ENCODE data around the gene ADAM30. TPM values are rescaled to one million over a fixed set of nuclear protein-coding genes. Genes with fewer than 3 reads are reported as not detected.

ADAM30 gene
- total and polyA plus RNA-seq, 2 experiments from 2014 or later, result not detected

DNA sequence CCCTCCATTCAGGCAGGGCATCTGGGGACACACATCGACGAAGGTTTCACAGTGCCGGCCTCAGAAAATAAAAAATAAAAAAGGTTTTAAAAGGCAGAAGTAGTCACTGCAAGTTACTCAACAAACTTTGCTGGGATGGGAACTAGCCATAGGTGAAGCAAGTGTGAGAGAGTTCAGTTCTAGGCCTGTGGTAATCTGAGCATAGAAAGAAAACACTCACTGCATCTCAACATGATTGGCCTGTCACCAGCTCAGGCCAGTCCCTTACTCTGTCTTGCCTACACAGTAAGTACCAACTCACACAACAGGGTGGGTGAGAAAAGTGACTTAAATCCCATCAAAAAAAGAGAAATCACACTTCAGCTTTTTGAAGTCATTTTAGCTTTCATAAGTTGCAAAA, 30.2 kb upstream of the ADAM30 start:
- in situ Hi-C loops (cut with MboI), result no loop called here
- no peaks in the 10 kb centered on the region for H3K4me1 ChIP-seq (ENCODE audit: insufficient read depth)
- WGBS, 2 experiments (ENCODE audit: low coverage in 1 of 2, low lambda C conversion rate in 2 of 2, missing lambda C conversion rate in 2 of 2), result 99 to 100% methylated on average over 3 of the region's 3 CpGs
- no peak overlapping the region for H3K9ac ChIP-seq
- no peak for TF ChIP-seq EZH2phosphoT487 (IDR thresholded peaks at IDR 0.05; ENCODE audit: insufficient read depth, low read depth)
- H4K20me1 ChIP-seq (ENCODE audit: insufficient read depth), result no peaks in the 10 kb centered on the region; the same call in 1 of the 2 replicates
- no peaks in the 10 kb centered on the region; the same call in 1 of the 2 replicates for H3K79me2 ChIP-seq (ENCODE audit: insufficient read depth)
- no peak overlapping the region for H3K4me2 ChIP-seq (ENCODE audit: unreplicated experiment)
- H3F3A ChIP-seq (ENCODE audit: insufficient read depth), result no peaks in the 10 kb centered on the region
- no peaks in the 10 kb centered on the region for H3K27me3 ChIP-seq (replicated peaks; ENCODE audit: insufficient read depth)
- no peak overlapping the region for H3K27ac ChIP-seq
- no peak for DNase-seq
- H3K36me3 ChIP-seq (ENCODE audit: low read depth), result peaks cover 74% of the 10 kb centered on the region
- H3K9me3 ChIP-seq (ENCODE audit: low read depth), result no peaks in the 10 kb centered on the region
- no peak overlapping the region for H3K4me3 ChIP-seq
- H2AFZ ChIP-seq, result no peak overlapping the region
- no peaks in the 10 kb centered on the region for H3K9me2 ChIP-seq (ENCODE audit: insufficient read depth)

DNA sequence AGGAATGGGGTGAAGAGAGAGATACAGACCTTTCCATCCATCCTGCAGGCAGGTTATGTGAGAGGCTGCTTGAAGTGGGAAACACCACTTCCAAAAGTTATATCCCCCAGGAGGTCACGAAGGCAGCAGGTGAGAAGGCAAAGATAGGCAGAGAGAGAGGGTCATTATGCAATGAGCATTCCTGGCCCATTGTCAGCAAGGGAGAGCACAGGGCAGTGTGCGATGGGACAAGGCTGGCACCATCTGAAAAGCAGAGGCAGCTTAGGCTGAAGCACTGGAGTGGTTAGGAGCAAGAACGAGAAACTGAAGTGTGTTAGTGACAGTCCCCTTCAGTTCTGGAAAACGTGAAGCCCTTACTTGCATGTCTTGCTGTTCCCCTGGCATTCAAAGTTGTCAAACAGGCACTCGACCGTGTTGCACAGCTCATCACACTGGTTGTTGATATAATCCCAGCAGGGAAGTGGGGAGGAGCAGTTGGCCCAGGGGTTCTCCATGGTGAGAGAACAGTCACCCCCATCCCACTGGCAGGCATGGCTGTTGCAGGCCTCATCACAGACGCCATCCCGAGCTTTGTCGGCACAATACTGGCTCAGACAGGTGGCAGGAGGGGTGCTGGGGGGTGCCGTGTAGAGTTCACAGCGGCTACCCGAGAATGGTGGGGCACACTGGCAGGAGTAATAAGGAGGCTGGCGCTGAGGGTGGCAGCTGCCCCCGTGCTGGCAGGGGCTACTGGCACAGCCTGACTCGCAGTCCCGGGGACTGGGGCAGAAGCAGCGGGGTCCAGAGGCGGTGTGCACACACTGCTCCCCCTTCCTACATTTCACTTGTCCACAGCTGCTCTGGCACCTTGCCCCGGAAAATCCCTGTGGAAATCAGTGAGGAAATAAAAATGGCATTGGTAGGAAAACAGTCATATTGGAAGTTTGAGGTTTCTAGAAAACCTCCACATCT, 28.9 kb upstream of the ADAM30 start:
- Histone ChIP-seq H3K9me3 (ENCODE audit: low read depth) (no peaks in the 10 kb centered on the region), H3K9me2 (ENCODE audit: insufficient read depth) (no peaks in the 10 kb centered on the region), H4K20me1 (ENCODE audit: insufficient read depth) (no peaks in the 10 kb centered on the region; the same call in 1 of the 2 replicates), H3K9ac (no peak overlapping the region), H3K27ac (no peak overlapping the region), H3K4me1 (ENCODE audit: insufficient read depth) (no peaks in the 10 kb centered on the region), H3K27me3 (replicated peaks; ENCODE audit: insufficient read depth) (no peaks in the 10 kb centered on the region), H2AFZ (no peak overlapping the region), H3F3A (ENCODE audit: insufficient read depth) (no peaks in the 10 kb centered on the region), H3K4me2 (ENCODE audit: unreplicated experiment) (no peak overlapping the region), H3K4me3 (no peak overlapping the region), H3K36me3 (ENCODE audit: low read depth) (peaks cover 87% of the 10 kb centered on the region), H3K79me2 (ENCODE audit: insufficient read depth) (no peaks in the 10 kb centered on the region)
- in situ Hi-C loops (cut with MboI), result no loop called here
- WGBS, 2 experiments (ENCODE audit: low coverage in 1 of 2, low lambda C conversion rate in 2 of 2, missing lambda C conversion rate in 2 of 2), result 93 to 94% methylated on average over 19 of the region's 19 CpGs
- no peak for TF ChIP-seq EZH2phosphoT487 (IDR thresholded peaks at IDR 0.05; ENCODE audit: insufficient read depth, low read depth)
- no peak for TF ChIP-seq EZH2 (IDR thresholded peaks at IDR 0.05; ENCODE audit: insufficient read depth, poor library complexity, severe bottlenecking)
- no peak for DNase-seq

DNA sequence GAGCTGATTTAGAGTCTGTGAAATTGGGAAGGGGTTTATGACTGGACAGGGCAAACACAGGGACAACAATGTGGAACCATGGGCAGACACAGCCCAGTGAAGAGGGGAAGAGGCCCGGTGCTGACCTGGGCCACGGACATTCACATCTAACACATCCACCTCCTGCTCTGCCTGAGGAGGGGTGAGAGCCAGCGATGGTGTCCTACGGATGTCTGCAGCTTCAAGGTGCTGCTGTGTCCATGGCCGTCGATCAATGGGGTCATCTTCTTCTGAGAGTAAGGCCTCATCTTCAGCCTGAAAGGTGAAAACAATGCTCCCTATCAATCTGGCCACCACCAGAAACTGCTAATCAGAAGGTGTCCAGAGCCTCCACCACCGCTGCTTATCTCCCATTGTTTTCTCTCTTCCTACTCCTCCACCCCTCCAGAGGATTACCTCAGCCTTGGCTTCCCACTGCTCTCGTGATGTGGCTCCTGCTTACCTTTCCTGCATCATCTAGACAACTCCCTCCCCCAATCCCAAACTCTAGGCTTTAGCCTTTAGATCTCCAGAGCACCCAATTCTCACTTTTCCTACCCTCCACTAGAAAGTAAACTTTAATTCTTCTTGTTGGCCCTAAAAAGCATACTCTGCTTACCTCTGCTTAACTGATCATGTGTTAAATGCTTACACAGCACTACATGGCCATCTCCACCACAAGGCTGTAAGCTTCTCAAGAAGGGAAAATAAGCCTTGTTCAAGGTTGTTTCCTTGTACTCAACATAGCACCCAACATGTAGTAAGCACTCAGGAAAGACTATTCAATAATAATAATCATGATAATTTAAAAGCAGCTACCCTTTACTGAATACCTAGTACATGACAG, 24.0 kb upstream of the ADAM30 start:
- in situ Hi-C loops (cut with MboI), result no loop called here

DNA sequence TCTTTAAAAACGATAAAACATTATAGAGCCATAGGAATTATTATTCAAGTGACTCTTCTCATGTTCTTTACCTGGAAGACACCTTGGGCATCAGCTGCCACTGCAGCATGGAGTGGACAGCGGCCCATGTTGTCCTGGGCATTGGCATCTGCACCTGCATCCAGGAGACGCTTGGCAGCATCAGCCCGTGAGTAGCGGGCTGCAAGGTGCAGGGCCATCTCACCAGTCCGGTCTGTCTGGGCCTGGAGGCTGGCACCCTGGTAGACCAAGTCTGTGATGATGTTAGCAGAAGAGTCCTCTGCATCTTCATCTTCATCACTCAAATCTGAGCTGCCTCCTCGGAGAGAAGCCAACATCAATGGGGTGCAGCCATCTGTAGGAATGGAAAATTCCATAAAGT, 22.9 kb upstream of the ADAM30 start:
- in situ Hi-C loops (cut with MboI), result no loop called here
- no peaks in the 10 kb centered on the region for H3F3A ChIP-seq (ENCODE audit: insufficient read depth)
- H3K27ac ChIP-seq, result no peak overlapping the region
- H2AFZ ChIP-seq, result no peak overlapping the region
- H3K4me1 ChIP-seq (ENCODE audit: insufficient read depth), result no peaks in the 10 kb centered on the region
- TF ChIP-seq EZH2 (IDR thresholded peaks at IDR 0.05; ENCODE audit: insufficient read depth, poor library complexity, severe bottlenecking), result no peak
- no peak for TF ChIP-seq EZH2phosphoT487 (IDR thresholded peaks at IDR 0.05; ENCODE audit: insufficient read depth, low read depth)
- no peak for DNase-seq
- H3K27me3 ChIP-seq (replicated peaks; ENCODE audit: insufficient read depth), result no peaks in the 10 kb centered on the region
- no peak overlapping the region for H3K9ac ChIP-seq
- H3K4me2 ChIP-seq (ENCODE audit: unreplicated experiment), result no peak overlapping the region
- H3K79me2 ChIP-seq (ENCODE audit: insufficient read depth), result no peaks in the 10 kb centered on the region
- H3K36me3 ChIP-seq (ENCODE audit: low read depth), result peaks cover 86% of the 10 kb centered on the region
- no peaks in the 10 kb centered on the region for H3K9me3 ChIP-seq (ENCODE audit: low read depth)
- H3K4me3 ChIP-seq, result no peak overlapping the region
- H3K9me2 ChIP-seq (ENCODE audit: insufficient read depth), result no peaks in the 10 kb centered on the region
- 95 to 96% methylated on average over 7 of the region's 7 CpGs for WGBS, 2 experiments (ENCODE audit: low coverage in 1 of 2, low lambda C conversion rate in 2 of 2, missing lambda C conversion rate in 2 of 2)
- no peaks in the 10 kb centered on the region for H4K20me1 ChIP-seq (ENCODE audit: insufficient read depth)

More for the DNA sequence above, 24.0 kb upstream of the ADAM30 start:
- Histone ChIP-seq H3K79me2 (ENCODE audit: insufficient read depth) (no peaks in the 10 kb centered on the region), H3K36me3 (ENCODE audit: low read depth) (peaks cover 88% of the 10 kb centered on the region), H3K9ac (no peak overlapping the region), H4K20me1 (ENCODE audit: insufficient read depth) (no peaks in the 10 kb centered on the region), H3K4me1 (ENCODE audit: insufficient read depth) (no peaks in the 10 kb centered on the region), H3K9me3 (ENCODE audit: low read depth) (no peaks in the 10 kb centered on the region), H3K4me2 (ENCODE audit: unreplicated experiment) (no peak overlapping the region), H3K9me2 (ENCODE audit: insufficient read depth) (no peaks in the 10 kb centered on the region), H3K4me3 (no peak overlapping the region), H3K27me3 (replicated peaks; ENCODE audit: insufficient read depth) (no peaks in the 10 kb centered on the region), H2AFZ (no peak overlapping the region), H3K27ac (no peak overlapping the region), H3F3A (ENCODE audit: insufficient read depth) (no peaks in the 10 kb centered on the region)
- TF ChIP-seq EZH2 (IDR thresholded peaks at IDR 0.05; ENCODE audit: insufficient read depth, poor library complexity, severe bottlenecking), result no peak
- no peak for TF ChIP-seq EZH2phosphoT487 (IDR thresholded peaks at IDR 0.05; ENCODE audit: insufficient read depth, low read depth)
- WGBS, 2 experiments (ENCODE audit: low coverage in 1 of 2, low lambda C conversion rate in 2 of 2, missing lambda C conversion rate in 2 of 2), result 87 to 90% methylated on average over 8 of the region's 8 CpGs
- no peak for DNase-seq

All from GM23248 (cell line).